NOMO-1 treated with DMSO at 0.1 percent for 48 hours (cell line): ENCODE data around the gene BDKRB1.

ENCODE experiments used
- DNase-seq: peaks from one replicate; lab custom pipeline; 2025; ENCODE audit not compliant: unreplicated experiment; lab: John Stamatoyannopoulos, UW

BDKRB1 gene

GRCh38 chr14:96279564-96279963, 23.6 kb downstream of the BDKRB1 start:
- DNase-seq, result no peak

- no peak for DNase-seq
Observed at GRCh38 chr14:96280104-96280503, 24.1 kb downstream of the BDKRB1 start.

DNA sequence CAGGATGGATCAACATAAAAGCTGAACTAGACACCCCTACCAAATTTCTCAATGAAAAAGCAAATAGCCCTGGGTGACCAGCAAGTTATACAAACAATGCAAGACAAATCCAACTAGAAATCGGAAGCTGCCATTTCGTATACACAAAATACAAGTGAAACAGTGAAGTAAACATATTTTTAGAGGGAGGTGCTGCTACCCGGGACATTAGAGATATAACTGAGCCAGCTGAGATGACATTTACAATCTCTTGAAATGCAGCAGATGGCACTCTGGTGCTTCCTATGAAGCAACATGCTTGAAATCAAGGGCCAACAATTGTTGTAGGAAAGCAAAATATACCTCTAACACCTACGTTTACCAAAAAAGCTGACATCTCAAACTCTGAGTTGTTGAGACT, 25.5 kb downstream of the BDKRB1 start:
- no peak for DNase-seq

DNA sequence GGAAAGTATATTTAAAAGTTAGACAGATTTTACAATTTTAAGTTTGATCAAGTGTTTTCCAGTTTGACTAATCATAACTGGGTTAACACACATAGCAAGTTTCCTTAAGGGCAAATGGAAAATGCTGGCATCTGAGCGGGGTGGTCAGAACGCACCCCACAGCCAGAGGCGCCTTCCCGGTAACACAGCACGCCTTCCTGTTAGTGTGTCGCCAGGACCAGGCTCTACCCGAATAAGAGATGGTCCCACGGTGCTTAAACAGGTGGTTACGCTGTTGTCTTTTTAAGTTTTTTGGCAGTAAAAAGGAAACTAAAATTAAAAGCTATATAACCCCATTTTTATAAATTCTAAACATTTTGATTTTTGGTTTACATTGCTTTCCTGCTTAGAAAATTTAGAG, 28.0 kb downstream of the BDKRB1 start:
- no peak for DNase-seq

GRCh38 chr14:96284430-96284829, 28.4 kb downstream of the BDKRB1 start:
- DNase-seq, result no peak

- no peak for DNase-seq
Observed at GRCh38 chr14:96285667-96286066, 29.7 kb downstream of the BDKRB1 start.

- no peak for DNase-seq
Observed at GRCh38 chr14:96286251-96286650, 30.2 kb downstream of the BDKRB1 start.

- DNase-seq, result no peak
Observed at GRCh38 chr14:96287856-96288255, 31.8 kb downstream of the BDKRB1 start.

GRCh38 chr14:96294246-96294645, 38.2 kb downstream of the BDKRB1 start:
- DNase-seq, result no peak

GRCh38 chr14:96297000-96297399, 41.0 kb downstream of the BDKRB1 start:
- peak; percentile 14 for DNase-seq

- no peak for DNase-seq
Observed at GRCh38 chr14:96297997-96298515, 42.0 kb downstream of the BDKRB1 start.

DNA sequence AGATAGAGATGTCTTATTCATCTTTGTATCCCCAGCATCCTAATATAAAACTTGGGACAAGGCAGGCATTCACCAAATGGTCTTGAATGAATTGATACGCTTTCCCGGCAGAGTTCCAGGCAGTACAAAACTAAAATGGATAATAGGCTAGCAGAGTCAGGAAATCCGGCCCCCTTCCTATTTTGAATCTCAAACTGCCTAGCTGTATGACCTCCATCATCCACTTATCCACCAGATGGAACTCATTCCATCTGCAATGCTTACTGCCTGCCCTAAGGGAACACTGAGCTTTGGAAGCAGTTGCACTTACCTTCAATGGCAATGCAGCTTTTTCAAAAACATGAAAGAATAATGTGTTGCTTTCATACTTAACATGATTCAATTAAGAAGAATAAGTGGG, 43.4 kb downstream of the BDKRB1 start:
- DNase-seq, result no peak

DNA sequence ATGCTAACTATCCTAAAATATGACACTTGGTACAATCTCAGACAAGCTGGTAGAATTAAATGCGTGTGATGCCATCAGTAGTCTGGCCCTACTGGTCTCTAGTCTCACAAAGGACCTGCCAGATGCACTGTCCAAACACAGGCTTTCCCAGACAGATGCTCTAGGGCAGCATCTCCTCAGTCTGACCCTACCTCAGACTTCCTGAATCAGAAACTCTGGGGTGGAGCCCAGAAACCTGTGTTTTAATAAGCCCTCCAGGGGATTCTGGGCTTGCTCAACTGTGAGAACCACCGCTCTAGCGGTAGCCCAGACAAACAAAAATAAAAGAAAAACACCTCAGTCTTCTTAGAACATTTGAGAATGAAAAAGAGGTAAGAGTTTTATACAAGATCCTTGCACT, 48.0 kb downstream of the BDKRB1 start:
- DNase-seq, result no peak

DNA sequence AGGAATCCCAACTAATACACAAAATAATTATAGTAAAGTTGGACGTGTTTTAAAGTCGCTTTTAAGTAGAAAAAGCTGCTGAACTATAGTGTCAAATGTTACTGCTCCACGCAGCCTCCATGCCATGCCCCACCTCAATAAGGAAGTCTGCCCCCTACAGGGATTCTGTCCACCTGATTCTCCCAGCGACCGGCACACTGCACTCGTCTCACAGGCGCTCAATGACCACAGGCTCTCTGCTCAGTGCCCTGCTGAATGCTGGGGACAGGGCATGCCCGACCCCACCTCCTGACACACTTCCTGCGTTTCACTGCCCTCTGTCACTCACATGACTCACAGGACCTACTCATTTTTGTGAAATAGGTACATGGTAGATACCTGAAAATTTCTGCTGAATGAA, 48.9 kb downstream of the BDKRB1 start:
- DNase-seq, result no peak

- DNase-seq, result no peak
Observed at GRCh38 chr14:96307434-96307833, 51.4 kb downstream of the BDKRB1 start.

- DNase-seq, result no peak
Observed at GRCh38 chr14:96309133-96309895, 53.3 kb downstream of the BDKRB1 start.

DNA sequence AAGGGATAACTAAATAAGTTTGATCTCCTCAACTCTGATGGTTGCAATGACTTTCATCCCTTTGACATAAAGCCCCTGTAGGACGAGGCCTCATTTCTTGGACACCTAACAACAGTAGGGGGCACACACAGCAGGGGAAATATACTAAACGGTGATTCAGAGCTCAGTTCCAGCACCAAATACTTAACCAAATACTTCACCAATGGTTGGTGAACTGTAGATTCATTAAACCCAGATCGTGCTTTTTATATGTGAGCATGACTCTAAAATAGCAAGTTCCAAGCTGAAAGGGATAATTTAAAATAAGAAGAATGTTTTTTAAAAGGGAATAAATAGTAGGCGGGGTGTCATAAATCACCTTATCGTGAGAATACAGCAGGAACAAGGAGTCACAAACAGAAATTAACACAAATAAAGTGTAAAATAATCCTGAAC, 53.9 kb downstream of the BDKRB1 start:
- DNase-seq, result no peak

GRCh38 chr14:96310906-96311305, 54.9 kb downstream of the BDKRB1 start:
- DNase-seq, result no peak
